Measurements from ENCODE around the gene GRIN1.

The GRIN1 gene
- 0.15 to 0.79 reads per million in 2 donors for total RNA-seq

DNA sequence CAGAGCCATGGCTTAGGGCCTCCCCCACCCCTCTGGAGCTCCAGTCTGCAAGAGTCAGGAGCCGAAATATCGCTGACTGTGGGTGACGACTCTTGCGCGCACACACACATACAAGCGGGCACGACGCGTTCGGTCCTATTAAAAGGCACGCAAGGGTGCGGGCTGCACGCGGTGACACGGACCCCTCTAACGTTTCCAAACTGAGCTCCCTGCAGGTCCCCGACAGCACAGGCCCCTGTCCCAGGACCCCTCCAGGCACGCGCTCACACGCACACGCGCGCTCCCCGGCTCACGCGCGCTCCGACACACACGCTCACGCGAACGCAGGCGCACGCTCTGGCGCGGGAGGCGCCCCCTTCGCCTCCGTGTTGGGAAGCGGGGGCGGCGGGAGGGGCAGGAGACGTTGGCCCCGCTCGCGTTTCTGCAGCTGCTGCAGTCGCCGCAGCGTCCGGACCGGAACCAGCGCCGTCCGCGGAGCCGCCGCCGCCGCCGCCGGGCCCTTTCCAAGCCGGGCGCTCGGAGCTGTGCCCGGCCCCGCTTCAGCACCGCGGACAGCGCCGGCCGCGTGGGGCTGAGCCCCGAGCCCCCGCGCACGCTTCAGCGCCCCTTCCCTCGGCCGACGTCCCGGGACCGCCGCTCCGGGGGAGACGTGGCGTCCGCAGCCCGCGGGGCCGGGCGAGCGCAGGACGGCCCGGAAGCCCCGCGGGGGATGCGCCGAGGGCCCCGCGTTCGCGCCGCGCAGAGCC, at the start of gene GRIN1:
Gene GRIN1 (plus strand): TSS at position 433 of the 746 bp plus-strand sequence. CDS start 333 bp downstream, outside the sequence.
- DNase-seq = no peak

GRCh38 chr9:137089232-137089947, 49.6 kb upstream of the GRIN1 start:
- no peak for DNase-seq

- DNase-seq = peak; percentile 50
Measured at GRCh38 chr9:137095664-137096517, 43.1 kb upstream of the GRIN1 start.

GRCh38 chr9:137096785-137097546, 42.0 kb upstream of the GRIN1 start:
- DNase-seq = no peak

GRCh38 chr9:137097761-137098462, 41.0 kb upstream of the GRIN1 start:
- no peak for DNase-seq

- DNase-seq = no peak
Measured at GRCh38 chr9:137099231-137099630, 39.7 kb upstream of the GRIN1 start.

- no peak for DNase-seq
Measured at GRCh38 chr9:137103206-137103999, 35.6 kb upstream of the GRIN1 start.

GRCh38 chr9:137105814-137106661, 32.9 kb upstream of the GRIN1 start:
- DNase-seq = no peak

DNA sequence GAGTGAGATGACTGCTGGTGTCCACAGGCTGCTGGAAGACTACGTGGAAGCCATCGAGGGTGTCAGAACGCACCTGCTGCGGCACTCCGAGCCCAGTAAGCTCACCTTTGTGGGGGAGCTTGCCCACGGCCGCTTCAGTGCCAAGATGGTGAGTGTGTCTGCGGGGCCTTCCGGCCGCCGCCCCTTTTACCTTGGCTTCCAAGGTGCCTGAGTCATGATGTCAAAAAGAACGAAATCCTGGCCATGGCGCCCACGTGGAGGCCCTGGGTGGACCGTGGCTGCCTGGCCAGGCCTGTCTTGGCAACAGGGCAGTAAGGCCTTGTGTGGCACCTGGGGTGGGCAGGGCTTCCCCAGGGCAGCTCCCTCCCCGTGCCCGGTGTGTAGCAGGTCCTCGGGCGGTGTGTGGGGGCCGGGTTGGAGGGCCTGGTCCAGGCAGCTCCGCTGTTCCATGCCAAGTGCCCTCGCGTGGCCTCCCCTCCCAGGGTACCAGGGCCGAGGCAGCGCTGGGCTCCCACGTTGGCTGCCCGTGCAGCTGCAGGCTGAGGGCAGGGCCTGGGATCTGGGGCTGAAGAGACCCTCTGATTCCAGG, 32.2 kb upstream of the GRIN1 start:
- no peak for DNase-seq

GRCh38 chr9:137107312-137107921, 31.5 kb upstream of the GRIN1 start:
- no peak for DNase-seq

GRCh38 chr9:137107982-137108381, 31.0 kb upstream of the GRIN1 start:
- no peak for DNase-seq

GRCh38 chr9:137108608-137109249, 30.2 kb upstream of the GRIN1 start:
- no peak for DNase-seq

- DNase-seq = no peak
Measured at GRCh38 chr9:137109250-137110146, 29.5 kb upstream of the GRIN1 start.

DNA sequence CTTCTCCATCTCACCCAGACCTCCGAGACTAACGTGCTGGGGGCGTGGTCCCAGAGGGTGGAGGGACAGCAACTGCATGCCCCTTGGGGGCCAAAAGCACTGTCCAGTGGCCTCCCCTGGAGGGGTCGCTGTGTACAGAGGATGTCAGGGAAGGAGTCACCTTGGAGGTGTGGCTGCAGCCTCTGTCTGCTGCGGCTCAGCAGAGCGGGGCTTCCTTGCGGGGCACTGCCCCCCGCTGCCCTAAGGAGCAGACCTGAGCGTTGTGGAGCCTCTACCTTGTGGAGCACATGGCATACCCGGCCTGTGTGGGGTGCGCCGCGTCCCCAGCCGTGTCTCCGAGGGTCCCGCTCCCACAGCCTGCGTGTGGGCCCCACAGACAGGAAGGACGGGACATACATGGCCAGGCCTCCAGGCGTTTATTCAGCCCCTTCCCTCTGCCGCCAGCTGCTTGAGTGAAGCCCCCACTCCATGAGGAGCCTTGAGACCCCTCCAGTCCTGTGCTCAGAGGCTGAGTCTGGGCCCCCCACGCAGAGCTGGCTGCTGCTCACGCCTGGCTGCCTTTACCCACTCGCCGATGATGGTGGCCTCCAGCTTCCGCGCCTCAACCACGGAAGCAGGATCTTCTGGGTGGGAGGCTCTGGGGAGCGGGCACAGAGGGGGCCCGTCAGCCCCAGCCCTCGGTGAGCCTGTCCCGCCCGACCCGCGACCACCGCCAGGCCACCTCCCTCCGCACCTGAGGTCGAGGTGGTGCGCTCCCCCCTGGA, 28.6 kb upstream of the GRIN1 start:
- DNase-seq = no peak

GRCh38 chr9:137110911-137111787, 27.8 kb upstream of the GRIN1 start:
- no peak for DNase-seq
